SK-N-SH (cell line): ENCODE data around the gene HTT. TPM values are rescaled to one million over a fixed set of nuclear protein-coding genes. Genes with fewer than 3 reads are reported as not detected.

ENCODE experiments used
- CTCF ChIA-PET: fragments of 300-600, 350-600 bp; formaldehyde crosslinking; extraction: SDS; loops from one replicate; lab custom pipeline; 2021; lab: Yijun Ruan, JAX
- POLR2A ChIA-PET: fragments of 350-600 bp; sonication (Branson Sonifier 250); formaldehyde crosslinking; extraction: SDS; loops from one replicate; lab custom pipeline; 2020; ENCODE audit warnings: antibody characterized with exemption, inconsistent platforms; lab: Yijun Ruan, JAX
- DNase-seq: peaks from one replicate; pipeline ENCODE4 v3.0.0; 2012
- H2AFZ ChIP-seq: fragments of 200-600 bp; sonication (generic); 2 replicates; pipeline ENCODE4 v1.8.1; 2016; ENCODE audit warnings: antibody characterized with exemption, mild to moderate bottlenecking, low read depth
- H3F3A ChIP-seq: fragments of 200-600 bp; sonication (generic); replicated peaks from 2 replicates; pipeline ENCODE3; 2016; ENCODE audit warnings: antibody characterized with exemption, mild to moderate bottlenecking; ENCODE audit not compliant: insufficient read depth
- H3K27ac ChIP-seq, 2 experiments: fragments of 200-500 bp in 1 of 2; fragments of 200-600 bp in 1 of 2; sonication (Bioruptor generic) in 1 of 2; sonication (generic), shearing (Covaris generic) in 1 of 2; 2 replicates each; pipeline versions ENCODE4 v1.5.1 to v1.6.1; 2014 to 2016; ENCODE audit warnings: low read depth in 2 of 2, inconsistent platforms in 1 of 2, low read length in 1 of 2, mild to moderate bottlenecking in 1 of 2, mixed read lengths in 1 of 2
- H3K27me3 ChIP-seq: fragments of 200-600 bp; sonication (generic), shearing (Covaris generic); 2 replicates; pipeline ENCODE4 v1.6.1; 2016; ENCODE audit warnings: mixed run types; ENCODE audit not compliant: insufficient read depth
- H3K36me3 ChIP-seq, 2 experiments: fragments of 200-500 bp in 1 of 2; fragments of 200-600 bp in 1 of 2; sonication (Bioruptor generic) in 1 of 2; sonication (generic) in 1 of 2; replicated peaks in 1 of 2; 2 replicates each; pipeline versions ENCODE3 to v1.5.1; 2014 to 2016; ENCODE audit warnings: low read length in 1 of 2, mild to moderate bottlenecking in 1 of 2; ENCODE audit not compliant: insufficient read depth in 2 of 2, control insufficient read depth in 1 of 2
- H3K4me1 ChIP-seq, 2 experiments: fragments of 200-500 bp in 1 of 2; fragments of 200-600 bp in 1 of 2; sonication (Bioruptor generic) in 1 of 2; sonication (generic), shearing (Covaris generic) in 1 of 2; 2 replicates each; pipeline versions ENCODE4 v1.5.1 to v1.6.1; 2014 to 2016; ENCODE audit warnings: low read depth in 1 of 2, low read length in 1 of 2, mixed run types in 1 of 2; ENCODE audit not compliant: insufficient read depth in 2 of 2, control insufficient read depth in 1 of 2
- H3K4me2 ChIP-seq: fragments of 200-600 bp; sonication (generic), shearing (Covaris generic); 2 replicates; pipeline ENCODE4 v1.6.1; 2017; ENCODE audit warnings: mixed run types
- H3K4me3 ChIP-seq, 2 experiments: fragments of 200-500 bp in 1 of 2; fragments of 200-600 bp in 1 of 2; sonication (Bioruptor generic) in 1 of 2; sonication (generic), shearing (Covaris generic) in 1 of 2; 2 replicates each; pipeline versions ENCODE4 v1.5.1 to v1.8.1; 2014 to 2016; ENCODE audit warnings: low read depth in 2 of 2, inconsistent platforms in 1 of 2, low read length in 1 of 2, mild to moderate bottlenecking in 1 of 2, mixed read lengths in 1 of 2, moderate library complexity in 1 of 2
- H3K79me2 ChIP-seq: fragments of 200-600 bp; sonication (generic); 2 replicates; pipeline ENCODE4 v1.8.1; 2017; ENCODE audit warnings: mild to moderate bottlenecking; ENCODE audit not compliant: insufficient read depth
- H3K9ac ChIP-seq: fragments of 200-600 bp; sonication (generic); 2 replicates; pipeline ENCODE4 v1.6.1; 2017; ENCODE audit warnings: mixed run types
- H3K9me2 ChIP-seq: fragments of 200-600 bp; sonication (generic); 2 replicates; pipeline ENCODE4 v1.6.1; 2017; ENCODE audit warnings: mixed run types
- H3K9me3 ChIP-seq: fragments of 200-600 bp; sonication (generic); 2 replicates; pipeline ENCODE4 v1.6.1; 2017; ENCODE audit warnings: mixed run types, mild to moderate bottlenecking, moderate library complexity
- H4K20me1 ChIP-seq: fragments of 200-600 bp; sonication (generic); 2 replicates; pipeline ENCODE4 v1.6.1; 2017; ENCODE audit warnings: mild to moderate bottlenecking, mixed run types; ENCODE audit not compliant: insufficient read depth
- CHD2 ChIP-seq: fragments of 150-350 bp; IDR thresholded peaks from 2 replicates; pipeline ENCODE4 v1.6.1; 2018; ENCODE audit warnings: low read length; ENCODE audit not compliant: partially characterized antibody
- FOSL2 ChIP-seq: IDR thresholded peaks from 2 replicates; pipeline ENCODE4 v1.4.0; 2012; ENCODE audit warnings: low read depth, mild to moderate bottlenecking, moderate library complexity, borderline replicate concordance
- GATA2 ChIP-seq: sonication (generic); formaldehyde crosslinking; IDR thresholded peaks from 2 replicates; pipeline ENCODE4 v1.5.0; 2020; ENCODE audit warnings: mild to moderate bottlenecking, missing genetic modification reagents
- MAX ChIP-seq: IDR thresholded peaks from 2 replicates; pipeline ENCODE4 v1.4.0; 2012; ENCODE audit warnings: low read depth
- MEF2A ChIP-seq: IDR thresholded peaks from 2 replicates; pipeline ENCODE4 v1.4.0; 2012; ENCODE audit warnings: low read depth, borderline replicate concordance
- NFIC ChIP-seq: IDR thresholded peaks from 2 replicates; pipeline ENCODE4 v1.4.0; 2012; ENCODE audit warnings: borderline replicate concordance
- NRF1 ChIP-seq: IDR thresholded peaks from 2 replicates; pipeline ENCODE4 v1.6.1; 2012; ENCODE audit warnings: low read depth, mild to moderate bottlenecking, low read length
- RAD21 ChIP-seq: IDR thresholded peaks from 2 replicates; pipeline ENCODE4 v1.6.1; 2012; ENCODE audit warnings: mild to moderate bottlenecking, low read length
- RCOR1 ChIP-seq: fragments of 150-350 bp; IDR thresholded peaks from 2 replicates; pipeline ENCODE4 v1.6.1; 2017; ENCODE audit warnings: antibody characterized with exemption, low read length
- REST ChIP-seq: IDR thresholded peaks from 2 replicates; pipeline ENCODE4 v1.6.1; 2012; ENCODE audit warnings: mild to moderate bottlenecking, low read depth, low read length, moderate library complexity
- TCF12 ChIP-seq: IDR thresholded peaks from 2 replicates; pipeline ENCODE4 v1.4.0; 2012
- TEAD4 ChIP-seq: IDR thresholded peaks from 2 replicates; pipeline ENCODE4 v1.4.0; 2012; ENCODE audit warnings: mild to moderate bottlenecking, borderline replicate concordance; ENCODE audit not compliant: insufficient read depth
- USF1 ChIP-seq: IDR thresholded peaks from 2 replicates; pipeline ENCODE4 v1.4.0; 2012; ENCODE audit warnings: low read depth, borderline replicate concordance
- USF2 ChIP-seq: fragments of 150-350 bp; IDR thresholded peaks from 2 replicates; pipeline ENCODE4 v1.6.1; 2017; ENCODE audit warnings: antibody characterized with exemption, low read length, low read depth, borderline replicate concordance
- YY1 ChIP-seq: IDR thresholded peaks from 2 replicates; pipeline ENCODE4 v1.4.0; 2012; ENCODE audit warnings: low read depth, mild to moderate bottlenecking
- ZBTB33 ChIP-seq: IDR thresholded peaks from 2 replicates; pipeline ENCODE4 v1.4.0; 2012; ENCODE audit warnings: low read depth, borderline replicate concordance
- WGBS: methylation state at CpG from one replicate; pipeline ENCODE4 v1.1.6; 2017; ENCODE audit warnings: low lambda C conversion rate; 5-methylcytosine and 5-hydroxymethylcytosine counted together
- polyA plus RNA-seq, 3 experiments: library from polyadenylated mRNA; depleted of rRNA; stranded (reverse); fragments of >200 nt; gene quantifications; 2 replicates each; pipeline ENCODE4 v1.2.3, GENCODE V29; 2012

HTT gene
- polyA plus RNA-seq, 1 of the 3 experiments (the other 2 are of a cell fraction): 11.3 TPM

GRCh38 chr4:3043282-3044020 lies 31.0 kb upstream of the HTT start:
- H3K4me3 ChIP-seq: no peak overlapping the region
- no peaks in the 10 kb centered on the region for H4K20me1 ChIP-seq
- no peak overlapping the region for H2AFZ ChIP-seq
- no peak overlapping the region for H3K9ac ChIP-seq
- no peaks in the 10 kb centered on the region for H3K27me3 ChIP-seq
- H3K9me2 ChIP-seq: no peaks in the 10 kb centered on the region
- no peaks in the 10 kb centered on the region for H3F3A ChIP-seq
- no peak overlapping the region for H3K4me2 ChIP-seq
- no peaks in the 10 kb centered on the region for H3K9me3 ChIP-seq
- CTCF ChIA-PET: interaction anchor here (0.7 to 7.7 kb wide), 4 partner anchors 11 to 66 kb away, joined by 3 to 73 read pairs (median 12); no protein-coding TSS in a partner anchor
- no peak overlapping the region for H3K27ac ChIP-seq
- no peaks in the 10 kb centered on the region for H3K79me2 ChIP-seq
- TF ChIP-seq NFIC (no peak), USF2 (no peak), TEAD4 (no peak)
- TF ChIP-seq, all 33 proteins: peak for 0
- DNase-seq: no peak
- POLR2A ChIA-PET: no interaction called here
- H3K4me1 ChIP-seq: peaks cover 0 to 3% of the 10 kb centered on the region in 2 experiments; a peak in 1 of 4 replicates
- H3K36me3 ChIP-seq: no peaks in the 10 kb centered on the region
- 63% methylated on average over 11 of the region's 11 CpGs for WGBS

- WGBS: 74% methylated on average over 22 of the region's 22 CpGs
- H3K79me2 ChIP-seq: no peaks in the 10 kb centered on the region
- H3K9me2 ChIP-seq: no peaks in the 10 kb centered on the region
- no peak overlapping the region for H3K9ac ChIP-seq
- CTCF ChIA-PET: interaction anchor here (0.8 to 2.0 kb wide), 5 partner anchors 8 to 158 kb away, joined by 3 to 8 read pairs (median 3); partner anchors contain the start of genes GRK4 and NOP14
- H3K36me3 ChIP-seq: no peaks in the 10 kb centered on the region
- peaks cover 0 to 3% of the 10 kb centered on the region in 2 experiments; a peak in 1 of 4 replicates for H3K4me1 ChIP-seq
- H3K9me3 ChIP-seq: no peaks in the 10 kb centered on the region
- POLR2A ChIA-PET: no interaction called here
- H3K4me2 ChIP-seq: no peak overlapping the region
- no peaks in the 10 kb centered on the region for H3F3A ChIP-seq
- no peak overlapping the region for H3K27ac ChIP-seq
- H3K4me3 ChIP-seq: no peak overlapping the region
- DNase-seq: no peak
- no peak overlapping the region for H2AFZ ChIP-seq
- no peaks in the 10 kb centered on the region for H3K27me3 ChIP-seq
- no peaks in the 10 kb centered on the region for H4K20me1 ChIP-seq
- TF ChIP-seq TEAD4 (no peak), GATA2 (CRISPR knock-in tag) (no peak), RCOR1 (no peak), MAX (no peak), YY1 (no peak), USF1 (no peak), TCF12 (no peak), RAD21 (no peak), FOSL2 (no peak), REST (no peak), MEF2A (no peak), NRF1 (no peak), ZBTB33 (no peak), CHD2 (no peak)
Observed at GRCh38 chr4:3044870-3045819, 29.3 kb upstream of the HTT start.
